Omental fat pad (tissue), 4 donors: Measurements from ENCODE around the gene PHACTR3. TPM values are rescaled to one million over a fixed set of nuclear protein-coding genes. Genes with fewer than 3 reads are reported as not detected.

Source experiments
- ATAC-seq: fragments of 150-250 bp; one replicate; pipeline ENCODE4 v1.9.1; 2016; ENCODE audit warnings: mild to moderate bottlenecking, moderate library complexity; ENCODE audit not compliant: low FRiP score
- DNase-seq: peaks from one replicate; pipeline ENCODE4 v3.0.0-alpha.2; 2019; ENCODE audit warnings: low spot score
- CTCF ChIP-seq, 3 donors: fragments of 450-650 bp; IDR thresholded peaks; one replicate each; pipeline ENCODE4 v1.5.1; 2016 to 2017; ENCODE audit warnings: antibody characterized with exemption in 3 of 3, mild to moderate bottlenecking in 3 of 3, moderate library complexity in 2 of 3
- total RNA-seq, 4 donors: library from RNA; depleted of rRNA; stranded (reverse); fragments of >200 nt; gene quantifications; one replicate each; pipeline ENCODE4 v1.1.0, GENCODE V29; 2016

Gene PHACTR3
- total RNA-seq, 4 donors from 2014 or later, result 0.19 to 10.6 (median 1.4) TPM; not detected in 1

- no peak for TF ChIP-seq CTCF (IDR thresholded peaks at IDR 0.05)
- ATAC-seq (no peak), DNase-seq (no peak)
Observed at GRCh38 chr20:59752704-59753460, 148.5 kb downstream of the PHACTR3 start.

- no peak for TF ChIP-seq CTCF (IDR thresholded peaks at IDR 0.05)
- ATAC-seq (no peak), DNase-seq (no peak)
Observed at GRCh38 chr20:59753836-59754235, 149.5 kb downstream of the PHACTR3 start.

GRCh38 chr20:59754551-59754950 is 150.2 kb downstream of the PHACTR3 start:
- ATAC-seq (no peak), DNase-seq (no peak)
- no peak for TF ChIP-seq CTCF (IDR thresholded peaks at IDR 0.05)

GRCh38 chr20:59756241-59756640 is 151.9 kb downstream of the PHACTR3 start:
- no peak for TF ChIP-seq CTCF (IDR thresholded peaks at IDR 0.05)
- ATAC-seq, result no peak
- no peak for DNase-seq

- no peak for DNase-seq
- no peak for TF ChIP-seq CTCF (IDR thresholded peaks at IDR 0.05)
- ATAC-seq, result no peak
Observed at GRCh38 chr20:59764037-59764436, 159.7 kb downstream of the PHACTR3 start.

GRCh38 chr20:59765599-59766177 is 161.3 kb downstream of the PHACTR3 start:
- no peak for DNase-seq
- no peak for ATAC-seq
- no peak for TF ChIP-seq CTCF (IDR thresholded peaks at IDR 0.05)

GRCh38 chr20:59767656-59768055 is 163.3 kb downstream of the PHACTR3 start:
- DNase-seq (no peak), ATAC-seq (no peak)
- no peak for TF ChIP-seq CTCF (IDR thresholded peaks at IDR 0.05)
